ENCODE results near the gene ARID4A. TPM values are rescaled to one million over a fixed set of nuclear protein-coding genes. Genes with fewer than 3 reads are reported as not detected.

Gene ARID4A
- total RNA-seq, 1 experiment from 2014 or later, result 24.9 TPM

DNA sequence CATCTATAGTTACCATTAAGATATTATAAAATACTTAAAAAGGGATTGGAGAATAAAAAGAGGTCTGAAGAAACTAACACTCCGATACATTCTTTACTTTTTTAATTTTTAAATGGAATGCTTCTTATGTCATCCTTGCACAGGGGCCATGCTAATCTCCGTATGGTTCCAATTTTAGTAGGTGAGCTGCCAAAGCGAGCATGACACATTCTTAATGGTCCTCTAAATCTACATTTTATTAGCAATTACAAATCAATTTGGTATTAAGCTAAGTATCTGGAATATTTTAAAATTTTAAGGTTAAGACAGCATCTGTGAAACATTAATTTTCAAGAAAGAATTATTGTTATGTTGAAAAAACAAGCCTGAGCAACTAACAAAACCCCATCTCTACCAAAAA lies 6.2 kb upstream of the ARID4A start:
- no TSS peak for BruUV-seq (replicated peaks)
- no peak for DNase-seq (ENCODE audit: low spot score)
- CTCF ChIA-PET, result no interaction called here
- Histone ChIP-seq H3K4me1 (ENCODE audit: insufficient read depth, low read length, poor library complexity, severe bottlenecking) (no peaks in the 10 kb centered on the region), H3K36me3 (ENCODE audit: insufficient read depth, low read length, poor library complexity, severe bottlenecking) (peaks cover 88% of the 10 kb centered on the region), H3K9me3 (ENCODE audit: low read depth, low read length, poor library complexity, severe bottlenecking) (no peaks in the 10 kb centered on the region), H3K27me3 (replicated peaks; ENCODE audit: insufficient read depth, low read depth, low read length, poor library complexity) (no peaks in the 10 kb centered on the region), H3K4me3 (ENCODE audit: low read depth, low read length, poor library complexity, severe bottlenecking) (no peak overlapping the region), H3K27ac (ENCODE audit: low read depth, low read length, poor library complexity, severe bottlenecking) (no peak overlapping the region)
- intact Hi-C loops (cut with micrococcal nuclease; ENCODE audit: unreplicated experiment), result no loop called here
- TF ChIP-seq, protein P1, sequence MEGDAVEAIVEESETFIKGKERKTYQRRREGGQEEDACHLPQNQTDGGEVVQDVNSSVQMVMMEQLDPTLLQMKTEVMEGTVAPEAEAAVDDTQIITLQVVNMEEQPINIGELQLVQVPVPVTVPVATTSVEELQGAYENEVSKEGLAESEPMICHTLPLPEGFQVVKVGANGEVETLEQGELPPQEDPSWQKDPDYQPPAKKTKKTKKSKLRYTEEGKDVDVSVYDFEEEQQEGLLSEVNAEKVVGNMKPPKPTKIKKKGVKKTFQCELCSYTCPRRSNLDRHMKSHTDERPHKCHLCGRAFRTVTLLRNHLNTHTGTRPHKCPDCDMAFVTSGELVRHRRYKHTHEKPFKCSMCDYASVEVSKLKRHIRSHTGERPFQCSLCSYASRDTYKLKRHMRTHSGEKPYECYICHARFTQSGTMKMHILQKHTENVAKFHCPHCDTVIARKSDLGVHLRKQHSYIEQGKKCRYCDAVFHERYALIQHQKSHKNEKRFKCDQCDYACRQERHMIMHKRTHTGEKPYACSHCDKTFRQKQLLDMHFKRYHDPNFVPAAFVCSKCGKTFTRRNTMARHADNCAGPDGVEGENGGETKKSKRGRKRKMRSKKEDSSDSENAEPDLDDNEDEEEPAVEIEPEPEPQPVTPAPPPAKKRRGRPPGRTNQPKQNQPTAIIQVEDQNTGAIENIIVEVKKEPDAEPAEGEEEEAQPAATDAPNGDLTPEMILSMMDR (conservative IDR thresholded peaks at IDR 0.05; ENCODE audit: low read depth, low read length), result no peak
- no peak for TF ChIP-seq EZH2 (IDR thresholded peaks at IDR 0.05; ENCODE audit: borderline replicate concordance, low read depth, low read length, poor library complexity, severe bottlenecking)
- POLR2A ChIA-PET (ENCODE audit: low non-redundant PET), result no interaction called here

DNA sequence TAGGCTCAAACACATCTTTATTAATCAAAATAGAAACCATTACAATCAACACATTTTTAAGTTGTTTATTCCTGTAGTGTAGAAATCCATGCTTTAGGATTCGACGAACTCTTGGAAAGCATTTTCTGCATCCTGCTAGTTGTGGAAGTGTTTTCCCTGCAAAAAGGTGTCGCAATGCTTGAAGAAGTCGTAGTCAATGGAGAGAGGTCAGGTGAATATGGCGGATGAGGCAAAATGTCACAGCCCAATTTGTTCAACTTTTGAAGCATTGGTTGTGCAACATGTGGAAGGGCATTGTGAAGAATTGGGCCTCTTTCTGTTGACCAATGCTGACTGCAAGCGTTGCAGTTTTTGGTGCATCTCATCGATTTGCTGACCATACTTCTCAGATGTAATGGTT lies 4.2 kb upstream of the ARID4A start:
- H3K27ac ChIP-seq (ENCODE audit: low read depth, low read length, poor library complexity, severe bottlenecking), result no peak overlapping the region
- CTCF ChIA-PET, result no interaction called here
- H3K4me3 ChIP-seq (ENCODE audit: low read depth, low read length, poor library complexity, severe bottlenecking), result no peak overlapping the region
- H3K27me3 ChIP-seq (replicated peaks; ENCODE audit: insufficient read depth, low read depth, low read length, poor library complexity), result no peaks in the 10 kb centered on the region
- H3K4me1 ChIP-seq (ENCODE audit: insufficient read depth, low read length, poor library complexity, severe bottlenecking), result no peaks in the 10 kb centered on the region
- intact Hi-C loops (cut with micrococcal nuclease; ENCODE audit: unreplicated experiment), result no loop called here
- DNase-seq (ENCODE audit: low spot score), result no peak
- peaks cover 68% of the 10 kb centered on the region for H3K36me3 ChIP-seq (ENCODE audit: insufficient read depth, low read length, poor library complexity, severe bottlenecking)
- TF ChIP-seq EZH2 (IDR thresholded peaks at IDR 0.05; ENCODE audit: borderline replicate concordance, low read depth, low read length, poor library complexity, severe bottlenecking), result no peak
- TF ChIP-seq, protein P1 (conservative IDR thresholded peaks at IDR 0.05; ENCODE audit: low read depth, low read length), result no peak
- BruUV-seq (replicated peaks), result no TSS peak
- no peaks in the 10 kb centered on the region for H3K9me3 ChIP-seq (ENCODE audit: low read depth, low read length, poor library complexity, severe bottlenecking)
- POLR2A ChIA-PET (ENCODE audit: low non-redundant PET), result no interaction called here

DNA sequence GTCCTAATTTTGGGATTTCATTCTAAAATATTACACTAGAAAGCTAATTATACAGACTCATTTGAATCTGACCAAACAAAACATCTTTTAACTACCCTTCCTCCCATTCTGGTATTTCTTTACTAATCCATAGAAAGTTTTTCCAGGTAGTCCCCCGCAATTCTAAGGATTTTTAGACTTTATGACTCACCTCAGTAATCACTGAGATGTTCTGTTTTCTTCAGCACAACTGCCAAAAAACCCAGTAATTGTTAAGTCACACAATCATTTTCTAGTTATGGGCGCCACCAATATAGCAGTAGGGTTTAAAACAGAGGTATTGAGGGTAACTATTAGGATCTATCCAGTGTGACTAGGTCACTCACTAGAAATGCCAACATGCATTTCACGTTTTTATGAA lies 1.6 kb upstream of the ARID4A start:
- BruUV-seq (replicated peaks), result no TSS peak
- intact Hi-C loops (cut with micrococcal nuclease; ENCODE audit: unreplicated experiment), result no loop called here
- peak overlapping the region; percentile 96 for H3K27ac ChIP-seq (ENCODE audit: low read depth, low read length, poor library complexity, severe bottlenecking)

More for the DNA sequence above, 1.6 kb upstream of the ARID4A start:
- CTCF ChIA-PET, result no interaction called here
- DNase-seq (ENCODE audit: low spot score), result no peak
- peak overlapping the region; percentile 77 for H3K4me3 ChIP-seq (ENCODE audit: low read depth, low read length, poor library complexity, severe bottlenecking)
- TF ChIP-seq, protein P1 (conservative IDR thresholded peaks at IDR 0.05; ENCODE audit: low read depth, low read length), result no peak
- TF ChIP-seq EZH2 (IDR thresholded peaks at IDR 0.05; ENCODE audit: borderline replicate concordance, low read depth, low read length, poor library complexity, severe bottlenecking), result no peak
- H3K36me3 ChIP-seq (ENCODE audit: insufficient read depth, low read length, poor library complexity, severe bottlenecking), result peaks cover 43% of the 10 kb centered on the region
- no peaks in the 10 kb centered on the region for H3K9me3 ChIP-seq (ENCODE audit: low read depth, low read length, poor library complexity, severe bottlenecking)
- H3K27me3 ChIP-seq (replicated peaks; ENCODE audit: insufficient read depth, low read depth, low read length, poor library complexity), result no peaks in the 10 kb centered on the region
- POLR2A ChIA-PET (ENCODE audit: low non-redundant PET), result no interaction called here
- H3K4me1 ChIP-seq (ENCODE audit: insufficient read depth, low read length, poor library complexity, severe bottlenecking), result peaks cover 7% of the 10 kb centered on the region

Data from A673 (cell line).